GM19455 (cell line): Measurements from ENCODE around the gene AMIGO1.
"Not testable (repeated sequence)": the region's sequence is repeated elsewhere in the genome, so short reads cannot be mapped to it uniquely, and the experiment has no call there.

Experiments used
- ATAC-seq: cut with Tn5 transposase; IDR thresholded peaks from one replicate; pipeline ENCODE4 v1.9.1; 2021; ENCODE audit not compliant: unreplicated experiment

Gene AMIGO1

GRCh38 chr1:109484519-109484975 is 25.0 kb downstream of the AMIGO1 start:
- ATAC-seq, result no peak

- ATAC-seq, result peak; percentile 78
These were observed 25.6 kb downstream of the AMIGO1 start, which contains the start of gene ATXN7L2 for GRCh38 chr1:109483672-109484518. Gene ATXN7L2 (plus strand): TSS chr1:109483905. CDS start chr1:109483954, 49 bp downstream.

- peak; percentile 28 for ATAC-seq
These were observed 26.5 kb downstream of the AMIGO1 start for GRCh38 chr1:109482791-109483671.

GRCh38 chr1:109482242-109482641 is 27.3 kb downstream of the AMIGO1 start:
- no peak for ATAC-seq

- no peak for ATAC-seq
These were observed 27.9 kb downstream of the AMIGO1 start for GRCh38 chr1:109481646-109482045.

- ATAC-seq, result no peak
These were observed 29.6 kb downstream of the AMIGO1 start for GRCh38 chr1:109479901-109480300.

- no peak for ATAC-seq
These were observed 30.2 kb downstream of the AMIGO1 start for GRCh38 chr1:109479311-109479710.

- no peak for ATAC-seq
These were observed 30.7 kb downstream of the AMIGO1 start for GRCh38 chr1:109478806-109479205.

GRCh38 chr1:109477821-109478220 is 31.7 kb downstream of the AMIGO1 start:
- no peak for ATAC-seq

GRCh38 chr1:109476825-109477224 is 32.7 kb downstream of the AMIGO1 start:
- ATAC-seq, result no peak

GRCh38 chr1:109475261-109475660 is 34.3 kb downstream of the AMIGO1 start:
- ATAC-seq, result no peak

GRCh38 chr1:109474697-109475096 is 34.8 kb downstream of the AMIGO1 start:
- no peak for ATAC-seq

- not testable (repeated sequence) for ATAC-seq
These were observed 36.1 kb downstream of the AMIGO1 start for GRCh38 chr1:109473284-109474057.

GRCh38 chr1:109472779-109473178 is 36.7 kb downstream of the AMIGO1 start:
- no peak for ATAC-seq

GRCh38 chr1:109470245-109470644 is 39.3 kb downstream of the AMIGO1 start:
- no peak for ATAC-seq

GRCh38 chr1:109468903-109469302 is 40.6 kb downstream of the AMIGO1 start:
- no peak for ATAC-seq

- no peak for ATAC-seq
These were observed 41.5 kb downstream of the AMIGO1 start for GRCh38 chr1:109468061-109468460.

- ATAC-seq, result no peak
These were observed 42.2 kb downstream of the AMIGO1 start for GRCh38 chr1:109467301-109467777.

- no peak for ATAC-seq
These were observed 42.9 kb downstream of the AMIGO1 start, which contains the start of gene SYPL2 for GRCh38 chr1:109466452-109467300. Gene SYPL2 (plus strand): TSS chr1:109466546. CDS start chr1:109466844, 298 bp downstream.

GRCh38 chr1:109466125-109466451 is 43.4 kb downstream of the AMIGO1 start:
- ATAC-seq, result no peak
